Common myeloid progenitor, CD34-positive (primary cell): ENCODE data around the gene BCAS1.

Experiments
- CTCF ChIA-PET: fragments of 350-600 bp; sonication (Branson Sonifier 250); formaldehyde crosslinking; loops from one replicate; lab custom pipeline; 2021; ENCODE audit warnings: antibody characterized with exemption; lab: Charles Lee
- POLR2A ChIA-PET: fragments of 350-600 bp; sonication (Branson Sonifier 250); formaldehyde crosslinking; loops from one replicate; lab custom pipeline; 2021; ENCODE audit warnings: antibody characterized with exemption; lab: Charles Lee
- DNase-seq, 3 donors: peaks; one replicate each; pipeline versions ENCODE4 v3.0.0 to v3.0.0-alpha.2; 2013
- H3K27ac ChIP-seq, 2 experiments: 1 replicate in 1 of 2; 2 replicates in 1 of 2; pipeline ENCODE4 v1.7.0; 2013; ENCODE audit warnings: inconsistent platforms in 2 of 2, low read length in 2 of 2, mild to moderate bottlenecking in 2 of 2, low read depth in 1 of 2, moderate library complexity in 1 of 2; ENCODE audit not compliant: severe bottlenecking in 2 of 2, insufficient read depth in 1 of 2, poor library complexity in 1 of 2
- H3K27me3 ChIP-seq, 5 experiments: replicated peaks in 2 of 5; 1 replicate in 3 of 5; 2 replicates in 2 of 5; pipeline versions ENCODE4 v1.6.1 to v1.7.0; 2013; ENCODE audit warnings: low read length in 4 of 5, mild to moderate bottlenecking in 2 of 5, moderate library complexity in 2 of 5, inconsistent platforms in 1 of 5; ENCODE audit not compliant: insufficient read depth in 5 of 5, control insufficient read depth in 4 of 5
- H3K36me3 ChIP-seq, 4 experiments: 1 replicate in 2 of 4; 2 replicates in 2 of 4; pipeline versions ENCODE4 v1.6.1 to v1.7.0; 2013; ENCODE audit warnings: low read length in 3 of 4, control low read depth in 1 of 4, mild to moderate bottlenecking in 1 of 4; ENCODE audit not compliant: control insufficient read depth in 4 of 4, insufficient read depth in 4 of 4
- H3K4me1 ChIP-seq, 4 experiments: 1 replicate in 3 of 4; 2 replicates in 1 of 4; pipeline versions ENCODE4 v1.6.1 to v1.7.1; 2013; ENCODE audit warnings: low read length in 3 of 4, mild to moderate bottlenecking in 3 of 4, control low read depth in 1 of 4, inconsistent platforms in 1 of 4, moderate library complexity in 1 of 4; ENCODE audit not compliant: control insufficient read depth in 4 of 4, insufficient read depth in 4 of 4; ENCODE audit errors: control extremely low read depth in 1 of 4
- H3K4me3 ChIP-seq, 7 experiments: 1 replicate in 4 of 7; 2 replicates in 3 of 7; pipeline versions ENCODE4 v1.5.1 to v1.7.0; 2013; ENCODE audit warnings: mild to moderate bottlenecking in 7 of 7, low read length in 6 of 7, moderate library complexity in 6 of 7, inconsistent platforms in 2 of 7, low read depth in 2 of 7, control low read depth in 1 of 7; ENCODE audit not compliant: insufficient read depth in 4 of 7, control insufficient read depth in 1 of 7; ENCODE audit errors: extremely low read depth in 1 of 7
- H3K9me3 ChIP-seq, 5 experiments: 1 replicate in 4 of 5; 2 replicates in 1 of 5; pipeline versions ENCODE4 v1.6.1 to v1.7.1; 2013; ENCODE audit warnings: low read length in 4 of 5, mild to moderate bottlenecking in 2 of 5, inconsistent platforms in 1 of 5, low read depth in 1 of 5, moderate library complexity in 1 of 5; ENCODE audit not compliant: control insufficient read depth in 4 of 5, insufficient read depth in 2 of 5; ENCODE audit errors: control extremely low read depth in 1 of 5
- WGBS: methylation state at CpG from one replicate; pipeline ENCODE4 v1.1.5; 2013; ENCODE audit not compliant: insufficient coverage; 5-methylcytosine and 5-hydroxymethylcytosine counted together

Gene BCAS1

GRCh38 chr20:53903652-53903987 is 166.8 kb downstream of the BCAS1 start:
- DNase-seq: peak in 2 of 3 donors; percentile 77 to 80
- Histone ChIP-seq H3K9me3 (no peaks in the 10 kb centered on the region), H3K27ac (no peak overlapping the region), H3K4me3 (no peak overlapping the region), H3K36me3 (no peaks in the 10 kb centered on the region), H3K4me1 (peaks cover 11 to 67% (median 27%) of the 10 kb centered on the region in 4 experiments), H3K27me3 (no peaks in the 10 kb centered on the region)
- ChIA-PET CTCF (interaction anchor here (0.8 to 2.8 kb wide), 3 partner anchors 9 to 25 kb away, joined by 3 to 15 read pairs (median 4); no protein-coding TSS in a partner anchor), POLR2A (no interaction called here)
- WGBS: 100% methylated on average over 1 of the region's 2 CpGs

- Histone ChIP-seq H3K36me3 (no peaks in the 10 kb centered on the region), H3K4me1 (peaks cover 11 to 66% (median 29%) of the 10 kb centered on the region in 4 experiments), H3K27ac (no peak overlapping the region), H3K9me3 (no peaks in the 10 kb centered on the region), H3K4me3 (no peak overlapping the region), H3K27me3 (no peaks in the 10 kb centered on the region)
- 93% methylated on average over 2 of the region's 11 CpGs for WGBS
- CTCF ChIA-PET: interaction anchor here (0.7 to 2.8 kb wide), 5 partner anchors 9 to 323 kb away, joined by 3 to 15 read pairs (median 4); no protein-coding TSS in a partner anchor
- POLR2A ChIA-PET: no interaction called here
- no peak for DNase-seq
Measured at GRCh38 chr20:53902968-53903651, 167.3 kb downstream of the BCAS1 start.

GRCh38 chr20:53901497-53902096 is 168.8 kb downstream of the BCAS1 start:
- no peak for DNase-seq
- CTCF ChIA-PET: interaction anchor here (1.0 to 2.8 kb wide), 5 partner anchors 10 to 321 kb away, joined by 3 to 15 read pairs (median 4); no protein-coding TSS in a partner anchor
- POLR2A ChIA-PET: no interaction called here
- Histone ChIP-seq H3K27ac (no peak overlapping the region), H3K27me3 (no peaks in the 10 kb centered on the region), H3K4me1 (peaks cover 11 to 52% (median 26%) of the 10 kb centered on the region in 4 experiments), H3K36me3 (no peaks in the 10 kb centered on the region), H3K9me3 (no peaks in the 10 kb centered on the region), H3K4me3 (no peak overlapping the region)
- no CpG with 5 or more reads among the region's 4 CpGs for WGBS

GRCh38 chr20:53901064-53901463 is 169.3 kb downstream of the BCAS1 start:
- Histone ChIP-seq H3K27me3 (no peaks in the 10 kb centered on the region), H3K4me3 (no peak overlapping the region), H3K4me1 (peaks cover 11 to 47% (median 25%) of the 10 kb centered on the region in 4 experiments), H3K36me3 (no peaks in the 10 kb centered on the region), H3K9me3 (no peaks in the 10 kb centered on the region), H3K27ac (no peak overlapping the region)
- POLR2A ChIA-PET: interaction anchor here (0.6 kb wide), 1 partner anchor 229 kb away, joined by 3 read pairs; no protein-coding TSS in a partner anchor
- CTCF ChIA-PET: interaction anchor here (1.0 to 2.0 kb wide), 6 partner anchors 8 to 321 kb away, joined by 3 to 5 read pairs (median 4); no protein-coding TSS in a partner anchor
- DNase-seq: no peak
- WGBS: 76% methylated on average over 3 of the region's 6 CpGs

GRCh38 chr20:53900380-53900999 is 169.9 kb downstream of the BCAS1 start:
- Histone ChIP-seq H3K36me3 (no peaks in the 10 kb centered on the region), H3K4me1 (peaks cover 11 to 43% (median 24%) of the 10 kb centered on the region in 4 experiments), H3K9me3 (no peaks in the 10 kb centered on the region), H3K4me3 (no peak overlapping the region), H3K27me3 (no peaks in the 10 kb centered on the region), H3K27ac (no peak overlapping the region)
- WGBS: 92% methylated on average over 2 of the region's 4 CpGs
- DNase-seq: no peak
- POLR2A ChIA-PET: interaction anchor here (0.6 kb wide), 1 partner anchor 229 kb away, joined by 3 read pairs; no protein-coding TSS in a partner anchor
- CTCF ChIA-PET: interaction anchor here (0.9 to 1.7 kb wide), 6 partner anchors 9 to 52 kb away, joined by 3 to 4 read pairs (median 4); no protein-coding TSS in a partner anchor

GRCh38 chr20:53899351-53900167 is 170.8 kb downstream of the BCAS1 start:
- DNase-seq: peak; percentile 79 to 96 (median 95)
- H3K9me3 ChIP-seq: no peaks in the 10 kb centered on the region
- H3K36me3 ChIP-seq: no peaks in the 10 kb centered on the region
- H3K27me3 ChIP-seq: no peaks in the 10 kb centered on the region
- POLR2A ChIA-PET: interaction anchor here (0.6 to 1.0 kb wide), 2 partner anchors 13 to 36 kb away, joined by 3 read pairs; no protein-coding TSS in a partner anchor
- no peak overlapping the region for H3K27ac ChIP-seq
- 47% methylated on average over 8 of the region's 8 CpGs for WGBS
- CTCF ChIA-PET: interaction anchor here (0.8 to 1.5 kb wide), 11 partner anchors 9 to 320 kb away, joined by 3 to 9 read pairs (median 3); no protein-coding TSS in a partner anchor
- H3K4me3 ChIP-seq: no peak overlapping the region
- peaks cover 11 to 43% (median 24%) of the 10 kb centered on the region in 4 experiments for H3K4me1 ChIP-seq
